ENCODE measurements around the gene VAMP1.

DNA sequence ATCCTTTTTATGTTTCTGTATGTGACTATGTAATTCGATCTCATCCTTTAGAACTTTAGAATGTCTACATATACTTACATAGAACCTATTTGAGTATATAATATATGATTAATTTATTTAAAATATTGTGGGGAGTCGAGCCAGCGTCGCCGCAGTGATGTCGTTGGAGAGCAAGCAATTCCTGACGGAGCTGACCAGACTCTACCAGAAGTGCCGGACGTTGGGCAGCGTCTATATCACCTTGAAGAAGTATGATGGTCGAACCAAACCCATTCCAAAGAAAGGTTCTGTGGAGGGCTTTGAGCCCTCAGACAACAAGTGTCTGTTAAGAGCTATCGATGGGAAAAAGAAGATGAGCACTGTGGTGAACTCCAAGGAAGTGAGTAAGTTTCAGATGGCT, 32.1 kb downstream of the VAMP1 start:
- TF ChIP-seq ZBTB21 (tag by site-specific recombination; IDR thresholded peaks at IDR 0.05) (no peak), KLF16 (tag by site-specific recombination; IDR thresholded peaks at IDR 0.05) (no peak), ZNF2 (tag by site-specific recombination; IDR thresholded peaks at IDR 0.05) (no peak), HOXC10 (CRISPR knock-in tag; IDR thresholded peaks at IDR 0.05) (no peak), ZNF777 (tag by site-specific recombination; IDR thresholded peaks at IDR 0.05; ENCODE audit: borderline replicate concordance) (no peak), KLF10 (tag by site-specific recombination; IDR thresholded peaks at IDR 0.05) (no peak), ZNF433 (tag by site-specific recombination; IDR thresholded peaks at IDR 0.05; ENCODE audit: low read depth) (no peak), ZNF658 (tag by site-specific recombination; IDR thresholded peaks at IDR 0.05) (no peak), ZNF24 (tag by site-specific recombination; IDR thresholded peaks at IDR 0.05) (no peak), ZXDB (tag by site-specific recombination; IDR thresholded peaks at IDR 0.05) (no peak), ZNF132 (tag by site-specific recombination; IDR thresholded peaks at IDR 0.05; ENCODE audit: borderline replicate concordance) (no peak), ZNF76 (tag by site-specific recombination; IDR thresholded peaks at IDR 0.05; ENCODE audit: borderline replicate concordance, low read depth) (no peak)
- TF ChIP-seq, protein P1, sequence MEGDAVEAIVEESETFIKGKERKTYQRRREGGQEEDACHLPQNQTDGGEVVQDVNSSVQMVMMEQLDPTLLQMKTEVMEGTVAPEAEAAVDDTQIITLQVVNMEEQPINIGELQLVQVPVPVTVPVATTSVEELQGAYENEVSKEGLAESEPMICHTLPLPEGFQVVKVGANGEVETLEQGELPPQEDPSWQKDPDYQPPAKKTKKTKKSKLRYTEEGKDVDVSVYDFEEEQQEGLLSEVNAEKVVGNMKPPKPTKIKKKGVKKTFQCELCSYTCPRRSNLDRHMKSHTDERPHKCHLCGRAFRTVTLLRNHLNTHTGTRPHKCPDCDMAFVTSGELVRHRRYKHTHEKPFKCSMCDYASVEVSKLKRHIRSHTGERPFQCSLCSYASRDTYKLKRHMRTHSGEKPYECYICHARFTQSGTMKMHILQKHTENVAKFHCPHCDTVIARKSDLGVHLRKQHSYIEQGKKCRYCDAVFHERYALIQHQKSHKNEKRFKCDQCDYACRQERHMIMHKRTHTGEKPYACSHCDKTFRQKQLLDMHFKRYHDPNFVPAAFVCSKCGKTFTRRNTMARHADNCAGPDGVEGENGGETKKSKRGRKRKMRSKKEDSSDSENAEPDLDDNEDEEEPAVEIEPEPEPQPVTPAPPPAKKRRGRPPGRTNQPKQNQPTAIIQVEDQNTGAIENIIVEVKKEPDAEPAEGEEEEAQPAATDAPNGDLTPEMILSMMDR (tag by site-specific recombination; IDR thresholded peaks at IDR 0.05) = no peak
- TF ChIP-seq, protein P2, sequence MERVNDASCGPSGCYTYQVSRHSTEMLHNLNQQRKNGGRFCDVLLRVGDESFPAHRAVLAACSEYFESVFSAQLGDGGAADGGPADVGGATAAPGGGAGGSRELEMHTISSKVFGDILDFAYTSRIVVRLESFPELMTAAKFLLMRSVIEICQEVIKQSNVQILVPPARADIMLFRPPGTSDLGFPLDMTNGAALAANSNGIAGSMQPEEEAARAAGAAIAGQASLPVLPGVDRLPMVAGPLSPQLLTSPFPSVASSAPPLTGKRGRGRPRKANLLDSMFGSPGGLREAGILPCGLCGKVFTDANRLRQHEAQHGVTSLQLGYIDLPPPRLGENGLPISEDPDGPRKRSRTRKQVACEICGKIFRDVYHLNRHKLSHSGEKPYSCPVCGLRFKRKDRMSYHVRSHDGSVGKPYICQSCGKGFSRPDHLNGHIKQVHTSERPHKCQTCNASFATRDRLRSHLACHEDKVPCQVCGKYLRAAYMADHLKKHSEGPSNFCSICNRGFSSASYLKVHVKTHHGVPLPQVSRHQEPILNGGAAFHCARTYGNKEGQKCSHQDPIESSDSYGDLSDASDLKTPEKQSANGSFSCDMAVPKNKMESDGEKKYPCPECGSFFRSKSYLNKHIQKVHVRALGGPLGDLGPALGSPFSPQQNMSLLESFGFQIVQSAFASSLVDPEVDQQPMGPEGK (tag by site-specific recombination; IDR thresholded peaks at IDR 0.05) = no peak
